DMS114 treated with DMSO at 0.1 percent for 48 hours (cell line): Measurements from ENCODE around the gene ATP8B4.

Experiments
- DNase-seq: peaks from one replicate; lab custom pipeline; 2025; ENCODE audit not compliant: unreplicated experiment; lab: John Stamatoyannopoulos, UW

Gene ATP8B4

DNA sequence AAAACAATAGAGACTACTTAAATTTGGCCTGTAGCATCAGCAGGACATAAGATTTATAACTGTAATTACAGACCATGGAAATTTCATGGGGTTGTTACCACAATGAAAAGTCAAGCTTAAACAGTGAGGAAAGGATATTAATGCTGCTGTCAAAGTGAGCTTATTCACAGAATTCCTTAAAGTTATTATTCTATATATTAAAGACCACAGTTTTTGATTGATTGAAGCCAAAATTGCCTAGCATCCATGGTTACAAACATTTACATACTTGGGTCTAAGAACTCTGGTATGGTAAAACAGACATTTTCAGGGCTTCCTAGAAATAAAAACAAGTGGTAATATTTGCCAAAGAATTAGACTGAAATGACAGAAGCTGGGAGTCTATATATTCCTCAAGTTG is 248.6 kb downstream of the ATP8B4 start:
- no peak for DNase-seq

DNA sequence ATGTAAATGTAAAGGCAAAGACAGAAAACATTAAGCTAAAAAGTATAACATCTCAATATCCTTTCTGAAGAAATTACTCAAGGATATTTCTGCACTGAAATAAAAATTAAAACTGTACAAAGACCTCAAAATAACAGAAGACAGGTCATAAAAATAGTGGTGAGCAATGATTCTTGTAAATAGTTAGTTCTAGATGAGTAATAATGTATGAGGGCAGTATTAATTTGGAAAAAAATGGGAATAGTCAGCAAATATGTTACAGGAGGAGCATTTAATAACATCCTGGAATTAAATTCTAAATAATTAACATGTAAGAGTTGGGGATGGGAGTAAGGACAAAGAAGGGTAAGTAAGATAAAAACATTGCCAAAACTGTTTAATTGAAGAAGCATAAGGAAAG is 250.7 kb downstream of the ATP8B4 start:
- no peak for DNase-seq

DNA sequence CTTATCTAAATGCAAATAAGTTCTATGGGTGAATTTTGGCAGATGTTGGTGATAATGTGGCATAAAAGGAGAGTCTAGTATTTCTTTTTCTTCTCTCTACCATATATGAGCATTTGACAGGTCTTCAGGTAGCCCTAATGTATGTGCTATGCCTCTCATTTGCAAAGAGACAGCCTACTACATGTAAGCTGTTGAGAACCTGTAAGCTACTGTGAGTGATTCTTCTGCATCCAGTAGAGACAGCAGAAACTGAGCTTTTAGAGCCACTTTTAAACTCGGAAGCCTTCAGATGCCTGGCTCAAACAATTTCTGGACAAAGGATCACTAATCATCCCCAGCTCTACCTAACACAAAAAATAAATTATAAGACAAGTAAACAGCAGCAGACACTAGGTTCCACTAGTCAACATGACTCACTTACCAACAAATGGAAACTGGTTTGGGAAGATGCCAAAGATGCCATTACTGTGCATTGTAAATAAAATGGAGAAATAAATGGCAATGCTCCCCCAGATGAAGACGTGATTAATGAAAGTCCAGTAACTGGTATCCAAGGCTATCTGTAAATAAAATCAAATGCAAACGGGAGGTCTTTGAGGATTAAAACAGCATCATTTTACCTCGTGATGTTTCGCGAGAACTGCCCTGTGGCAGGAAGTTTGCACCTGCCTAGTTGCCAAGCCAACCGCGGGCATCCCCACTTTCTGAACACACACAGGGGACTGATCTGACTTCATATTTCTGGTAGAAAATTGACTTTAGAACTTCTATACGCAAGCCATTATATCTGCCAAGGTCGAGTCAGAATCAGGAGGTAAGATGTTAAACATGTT is 252.9 kb downstream of the ATP8B4 start:
- DNase-seq, result no peak

DNA sequence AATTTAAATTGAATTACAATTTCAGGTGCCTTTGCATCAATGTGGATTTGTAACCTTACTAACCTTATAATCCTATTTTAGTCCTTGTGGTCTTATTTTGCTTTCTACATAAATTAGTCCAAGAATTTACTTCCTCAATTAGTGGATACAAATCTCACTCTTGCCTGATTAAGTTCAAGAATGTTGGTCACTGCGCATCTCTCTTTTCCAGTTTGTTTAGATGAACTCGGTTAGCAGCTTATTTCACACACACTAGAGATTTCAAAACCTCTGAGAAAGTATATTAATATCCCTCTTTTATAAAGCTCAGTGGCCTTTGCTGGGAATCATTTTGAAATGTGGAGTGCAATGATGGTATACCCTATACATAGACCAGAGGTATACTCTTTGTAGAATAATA is 254.8 kb downstream of the ATP8B4 start:
- no peak for DNase-seq

DNA sequence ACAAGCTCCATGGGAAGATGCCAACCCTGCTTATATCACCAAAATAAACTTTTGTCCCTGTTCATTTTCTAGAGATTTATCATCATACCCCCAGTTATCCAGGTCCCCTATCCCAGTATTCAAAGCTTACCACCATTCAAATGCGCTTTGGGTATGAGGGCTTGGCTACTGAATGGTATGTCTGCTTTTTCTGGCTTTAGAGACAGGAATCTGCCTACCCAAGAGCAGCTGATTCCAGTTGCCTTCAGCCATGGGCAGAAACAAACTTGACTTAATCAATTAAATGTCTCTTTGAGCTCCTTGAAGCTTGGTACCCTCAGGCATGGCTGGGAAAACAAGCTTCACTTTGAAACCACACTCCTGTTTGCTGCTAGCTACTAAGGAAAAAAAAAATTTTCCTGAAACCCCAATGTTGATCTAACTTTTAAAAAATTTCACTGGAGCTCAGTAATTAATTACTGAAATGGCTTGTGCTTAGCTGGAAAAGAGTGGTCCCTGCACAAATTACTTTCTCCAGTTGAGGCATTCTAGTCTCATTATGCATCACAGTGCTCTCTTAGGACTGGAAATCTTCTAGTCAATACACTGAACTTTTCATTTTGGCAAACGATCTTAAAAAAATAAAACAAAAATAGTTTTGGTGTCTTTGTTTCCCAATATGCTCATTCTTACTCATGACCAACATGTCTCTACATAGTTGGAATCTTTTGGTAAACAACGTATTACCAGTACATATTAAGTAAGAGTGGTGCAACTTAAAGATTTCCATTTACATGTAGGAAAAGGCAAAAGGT is 255.4 kb downstream of the ATP8B4 start:
- no peak for DNase-seq

DNA sequence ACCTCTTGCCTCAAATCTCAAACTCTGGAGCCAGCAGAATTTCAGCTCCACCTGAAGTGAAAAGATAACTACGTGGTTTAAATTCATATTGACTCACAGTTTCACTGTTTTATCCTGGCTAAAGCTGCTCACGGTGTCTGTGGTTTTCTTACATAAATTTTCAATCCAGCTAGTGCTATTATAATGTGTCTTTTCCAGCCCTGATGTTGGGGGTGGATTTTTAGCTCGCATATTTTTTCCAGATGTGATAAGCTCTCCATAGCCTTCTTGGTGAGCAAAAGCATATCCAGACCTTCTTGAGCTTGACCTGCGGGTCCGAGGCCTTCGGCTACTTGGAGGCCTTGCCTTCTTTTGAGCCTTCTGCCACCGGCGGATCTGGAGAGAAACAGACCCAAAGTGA is 258.9 kb downstream of the ATP8B4 start:
- DNase-seq, result no peak

DNA sequence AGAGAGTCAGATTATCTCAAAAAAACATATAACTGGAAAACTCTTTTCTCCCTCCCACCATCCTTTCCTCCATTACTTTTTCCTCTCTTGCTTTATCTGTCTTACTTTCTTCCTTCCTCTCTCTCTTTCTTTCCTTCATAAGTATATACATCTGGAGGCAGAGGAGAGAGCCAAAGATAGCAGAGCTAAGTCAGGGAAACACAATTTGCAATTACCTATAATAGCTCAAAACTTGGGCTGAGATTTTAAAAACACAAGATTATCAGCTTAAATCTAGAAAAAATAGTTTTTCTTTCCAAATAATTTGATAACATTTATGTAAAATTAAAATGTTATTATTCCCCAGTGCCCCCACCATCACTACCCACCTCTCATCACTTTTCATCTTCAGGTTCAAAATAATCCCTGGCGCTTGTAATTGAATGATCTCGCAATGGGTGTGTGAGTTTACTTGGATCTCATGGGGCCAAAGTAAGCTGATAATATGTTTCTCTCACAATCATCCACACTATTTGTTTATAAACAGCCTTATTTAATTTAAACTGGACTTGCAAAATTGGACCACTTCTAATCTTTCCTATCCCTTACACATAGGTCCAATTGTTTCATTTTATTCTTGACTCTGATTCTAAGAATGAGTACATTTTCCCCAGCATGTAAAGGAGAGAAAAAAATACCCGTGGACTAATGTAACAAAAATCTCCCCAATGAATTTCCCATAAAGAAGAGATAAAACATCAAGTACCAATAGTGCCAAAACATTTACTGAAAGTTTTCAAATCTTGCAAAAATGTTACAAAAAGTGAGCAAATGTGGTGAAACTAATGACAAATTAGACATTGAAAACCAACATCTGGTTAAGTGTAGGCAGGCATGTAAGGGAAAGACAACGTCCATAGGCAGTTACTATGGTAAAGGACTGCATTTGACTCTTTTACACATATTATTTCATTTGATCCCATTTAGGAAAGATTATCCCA is 261.2 kb downstream of the ATP8B4 start:
- no peak for DNase-seq

DNA sequence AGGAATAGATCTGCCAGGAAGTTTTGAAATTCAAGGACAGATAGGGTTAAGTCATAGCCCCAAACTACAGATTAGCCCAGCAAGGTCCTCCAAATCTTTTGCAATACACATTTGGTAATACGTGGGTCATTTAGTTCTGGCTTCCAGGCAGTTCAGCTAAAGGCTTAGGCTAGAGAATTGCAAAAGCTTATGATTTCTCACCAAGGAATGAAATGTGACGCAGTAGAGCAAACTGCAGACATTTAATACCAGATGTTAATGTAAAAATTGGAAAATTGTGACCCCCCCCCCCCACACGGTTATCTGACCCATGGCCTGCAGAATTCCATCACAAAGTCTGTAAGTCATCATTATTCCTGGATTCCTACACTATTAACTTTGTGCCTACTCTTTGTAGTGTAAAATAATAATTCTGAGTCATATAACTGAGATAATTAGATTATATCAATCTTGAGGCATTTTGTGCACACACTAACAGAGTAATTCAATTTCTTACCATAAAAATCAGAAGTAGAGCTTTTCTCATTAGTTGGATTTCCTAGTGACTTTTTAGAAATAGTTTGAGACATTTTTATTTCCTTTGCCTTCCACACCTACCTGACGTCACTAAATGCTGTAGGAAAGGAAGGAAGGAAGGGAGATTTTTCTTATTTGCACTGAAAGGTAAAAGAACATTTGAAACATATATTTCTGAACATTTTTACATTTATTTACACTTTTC is 263.0 kb downstream of the ATP8B4 start:
- DNase-seq, result no peak

DNA sequence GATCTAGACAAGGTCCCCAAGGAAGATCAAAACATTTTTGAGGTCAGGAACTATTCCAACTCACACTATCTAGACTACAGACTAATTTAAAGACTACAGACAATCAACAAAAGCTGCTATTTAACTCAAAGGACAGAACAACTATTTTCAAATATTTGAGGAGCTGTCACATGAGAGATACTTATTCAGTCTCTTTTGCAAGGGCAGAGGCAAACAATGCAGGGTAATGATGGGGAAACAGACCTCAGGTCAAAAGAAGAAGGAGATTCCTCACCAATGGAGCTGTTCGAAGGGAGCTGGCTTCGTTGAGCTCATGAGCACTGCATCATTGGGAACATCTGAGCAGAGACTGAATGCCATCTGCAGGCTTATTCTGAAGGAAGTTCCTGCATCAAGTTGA is 266.3 kb downstream of the ATP8B4 start:
- DNase-seq, result no peak

DNA sequence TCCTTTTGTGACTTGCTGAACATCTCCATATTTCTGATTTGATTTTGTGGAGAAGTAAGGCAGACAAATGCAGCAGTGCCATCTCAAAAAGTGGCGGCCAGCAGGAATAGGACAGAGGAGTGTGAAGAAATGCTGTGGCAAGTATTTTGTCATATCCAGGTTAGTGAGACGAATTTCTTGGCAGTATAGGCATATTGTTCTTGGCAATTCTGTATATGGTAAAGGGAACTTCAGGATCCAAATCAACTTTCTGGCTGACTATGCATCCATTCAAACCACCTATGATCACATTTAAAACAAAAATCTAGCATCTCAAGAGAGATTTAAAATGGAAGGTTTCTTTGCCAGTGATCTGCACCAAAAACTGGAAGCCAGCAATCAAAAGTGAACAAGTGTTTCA is 270.2 kb downstream of the ATP8B4 start:
- no peak for DNase-seq

DNA sequence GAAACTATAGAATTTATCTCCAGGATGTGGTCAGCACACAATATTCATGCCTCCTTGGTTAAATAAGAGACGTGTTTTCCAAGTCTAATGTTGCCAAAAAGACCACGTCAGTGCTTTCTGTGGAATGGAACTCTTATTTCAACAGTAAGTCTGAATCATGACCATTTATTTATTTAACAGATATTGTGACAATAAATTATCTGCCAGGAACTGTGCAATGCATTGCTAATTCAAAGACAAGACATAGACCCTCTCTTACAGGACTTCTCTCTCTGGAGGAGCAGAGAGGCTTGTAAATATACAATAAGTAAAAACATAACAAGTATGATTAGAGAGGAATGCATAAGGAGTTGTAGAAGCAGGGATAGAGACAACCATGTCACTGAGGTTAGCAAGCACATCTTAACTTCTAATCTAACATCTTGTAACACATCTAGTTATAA is 270.7 kb downstream of the ATP8B4 start:
- no peak for DNase-seq

DNA sequence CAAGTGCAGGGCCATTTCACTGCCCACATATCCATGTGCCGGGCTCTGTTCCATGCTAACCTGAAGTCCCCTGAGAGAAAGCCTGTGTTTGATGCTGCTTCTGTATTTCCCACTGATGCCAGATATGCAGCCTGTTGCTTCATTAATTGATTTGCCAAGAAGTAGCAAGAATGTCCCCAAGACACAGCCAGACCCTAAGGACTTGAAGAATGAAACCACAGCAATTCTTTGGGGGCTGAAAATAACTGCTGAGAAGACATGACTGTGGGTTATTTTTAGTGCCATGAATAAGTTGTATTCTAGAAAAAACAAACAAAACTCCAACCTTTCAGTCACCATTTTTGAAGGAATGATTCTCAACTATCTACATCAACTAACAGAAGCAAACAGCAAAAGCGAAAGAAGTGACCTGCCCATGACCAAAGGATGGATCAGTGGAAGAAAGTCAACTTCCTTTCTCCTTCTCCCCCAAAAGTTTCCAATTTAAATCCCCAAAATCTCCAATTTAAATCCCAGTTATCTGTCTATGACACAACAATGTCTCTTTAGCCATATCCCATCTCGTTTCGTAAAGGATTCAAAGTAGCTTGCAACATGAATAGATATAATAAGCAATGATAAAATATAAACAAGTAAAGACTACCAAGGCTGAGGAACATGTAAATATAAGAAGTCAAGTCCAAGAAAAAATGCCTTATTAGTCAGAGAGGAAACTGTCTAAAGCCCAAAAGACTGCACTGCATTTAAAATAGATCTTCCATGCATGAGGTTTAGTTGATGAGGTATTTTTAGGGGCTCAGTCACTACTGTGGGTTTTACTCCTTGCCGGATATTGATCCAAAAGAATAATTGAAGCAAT is 271.4 kb downstream of the ATP8B4 start:
- no peak for DNase-seq

DNA sequence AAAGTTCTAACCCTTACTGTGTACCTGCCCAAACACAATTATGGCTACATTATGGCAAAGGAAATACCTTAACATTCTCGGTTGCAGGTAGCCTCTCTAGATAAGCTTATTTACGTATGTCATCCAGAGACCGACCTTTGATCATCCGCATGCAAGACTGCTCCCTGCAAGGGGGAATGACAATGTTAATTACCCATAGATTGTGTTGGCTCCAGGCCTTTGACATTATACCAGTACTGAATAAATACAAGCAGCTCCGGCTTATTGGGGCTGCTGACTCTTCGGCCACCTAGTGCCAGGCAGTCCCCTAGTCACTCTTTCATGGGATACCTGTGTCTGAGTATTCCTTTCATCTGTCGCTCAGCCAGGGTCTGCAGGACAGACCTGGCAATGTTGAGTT is 274.6 kb downstream of the ATP8B4 start:
- DNase-seq, result no peak

DNA sequence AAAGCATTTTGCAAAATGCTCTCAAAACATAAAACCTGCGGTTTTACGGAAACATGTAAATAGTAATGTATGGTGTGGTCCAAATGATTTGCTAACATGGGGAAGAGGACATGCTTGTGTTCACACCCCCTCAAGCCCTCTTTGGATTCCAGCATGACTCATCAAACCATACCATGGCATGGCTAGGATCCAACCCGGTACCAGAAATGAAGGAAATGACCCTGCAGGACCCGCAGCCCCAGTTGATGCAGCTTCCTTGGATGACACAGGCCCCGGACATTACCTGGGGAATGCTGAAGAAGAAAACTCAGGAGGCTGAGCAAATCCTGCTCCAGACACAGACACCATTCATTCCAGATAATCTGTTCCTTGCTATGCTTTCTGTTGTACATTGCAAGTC is 275.3 kb downstream of the ATP8B4 start:
- no peak for DNase-seq

DNA sequence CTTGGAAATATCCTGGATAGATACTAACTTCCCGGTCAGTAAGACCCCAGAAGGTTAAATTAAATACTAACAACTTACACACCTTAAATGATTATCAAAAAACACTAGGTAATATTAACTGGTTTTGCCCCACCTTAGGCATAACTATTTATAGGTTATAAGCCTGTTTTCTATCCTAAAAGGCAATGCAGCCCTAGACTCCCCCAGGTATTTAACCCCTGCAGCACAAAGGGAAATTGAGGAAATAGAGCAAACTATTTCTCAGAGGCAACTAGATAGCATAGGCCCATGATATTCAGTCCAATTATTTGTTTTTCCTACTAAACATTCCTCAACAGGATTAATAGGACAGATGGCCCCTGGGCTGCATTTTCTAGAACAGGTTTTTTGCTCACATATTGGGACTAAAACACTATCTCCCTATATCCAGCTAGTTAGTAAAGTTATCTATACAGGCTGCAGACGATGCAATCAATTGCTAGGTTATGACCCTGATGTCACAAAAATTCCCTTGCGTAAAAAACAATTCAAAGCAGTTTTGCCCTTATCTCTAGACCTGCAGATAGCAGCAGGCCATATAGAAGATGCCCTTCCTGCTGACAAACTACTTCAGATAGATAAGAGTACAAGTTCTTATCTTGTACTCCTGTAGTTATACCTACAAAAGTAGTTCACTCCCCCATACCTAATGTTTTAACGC is 276.9 kb downstream of the ATP8B4 start:
- DNase-seq, result no peak

DNA sequence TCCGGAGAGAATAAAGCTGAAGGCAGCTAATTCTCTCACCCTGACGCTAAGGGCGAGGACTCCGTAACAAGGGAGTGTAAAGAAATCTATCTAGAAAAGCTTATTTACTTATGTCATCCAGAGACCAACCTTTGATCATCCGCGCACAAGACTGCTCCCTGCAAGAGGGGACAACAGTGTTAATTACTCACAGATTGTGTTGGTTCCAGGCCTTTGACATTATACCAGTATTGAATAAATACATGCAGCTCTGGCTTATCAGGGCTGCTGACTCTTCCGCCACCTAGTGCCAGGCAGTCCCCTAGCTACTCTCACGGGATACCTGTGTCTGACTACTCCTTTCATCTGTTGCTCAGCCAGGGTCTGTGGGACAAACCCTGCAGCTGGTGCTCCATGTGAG is 286.5 kb downstream of the ATP8B4 start:
- no peak for DNase-seq

DNA sequence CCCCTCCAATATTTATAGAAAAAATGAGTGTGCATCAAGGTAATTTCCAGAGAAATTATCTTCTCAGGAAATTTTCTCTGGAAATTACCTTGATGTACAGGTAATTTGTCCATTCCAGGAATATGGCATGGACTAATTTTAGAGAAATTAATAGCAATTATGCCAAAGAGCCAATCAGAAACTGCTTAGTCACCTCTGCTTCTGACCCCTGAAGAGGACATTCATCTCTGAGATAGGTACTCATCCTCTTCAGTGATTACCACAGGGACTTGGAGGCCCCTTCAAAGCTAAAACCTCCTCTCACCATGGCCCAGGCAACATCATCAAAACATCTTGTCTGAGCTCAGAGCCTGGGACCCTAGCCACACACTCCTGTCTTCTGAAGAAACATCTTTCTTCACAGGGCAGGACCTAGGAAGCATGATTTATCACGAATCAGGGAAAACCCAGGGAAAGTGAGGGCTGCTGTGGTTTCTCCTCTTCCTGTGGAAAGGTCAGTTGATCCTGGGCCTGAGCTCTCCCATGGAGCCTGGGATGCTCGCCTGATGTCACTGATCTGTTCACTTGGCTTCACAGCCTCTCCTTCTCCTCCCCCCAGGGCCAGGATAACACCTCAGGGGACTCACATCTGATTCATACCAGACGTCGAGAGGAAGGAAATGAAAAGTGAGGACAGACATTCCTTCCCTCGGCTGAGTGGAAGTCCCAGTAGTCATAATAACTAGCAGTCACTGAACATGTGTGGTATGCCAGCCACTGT is 287.6 kb downstream of the ATP8B4 start:
- no peak for DNase-seq

DNA sequence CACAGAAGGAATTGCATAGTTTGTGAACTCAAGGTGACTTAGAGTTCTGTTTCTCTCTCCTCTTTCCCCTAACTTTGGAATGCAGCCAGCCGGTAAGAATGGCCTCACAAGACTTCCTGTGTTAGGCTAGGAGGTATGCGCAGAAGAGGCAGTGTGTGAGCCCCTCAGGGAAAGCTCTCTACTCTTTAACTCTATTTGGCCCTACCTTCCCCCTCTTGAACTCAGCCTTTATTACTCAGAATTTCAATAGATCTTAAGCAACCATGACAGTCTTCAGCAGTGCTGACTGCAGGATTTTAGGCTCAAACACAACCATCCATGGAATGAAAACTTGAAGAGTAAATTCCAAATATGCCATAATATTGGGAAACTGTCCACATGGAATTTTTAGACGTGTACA is 288.6 kb downstream of the ATP8B4 start:
- DNase-seq, result no peak
